HG03575 (cell line): ENCODE results near the gene ATXN7L3.

ENCODE experiments used
- ATAC-seq: cut with Tn5 transposase; IDR thresholded peaks from one replicate; pipeline ENCODE4 v1.9.1; 2021; ENCODE audit not compliant: unreplicated experiment, insufficient number of reproducible peaks, low FRiP score; ENCODE audit errors: extremely low read depth

The ATXN7L3 gene

GRCh38 chr17:44205962-44206824, 6.5 kb upstream of the ATXN7L3 start:
- ATAC-seq = no peak

- no peak for ATAC-seq
These were observed 4.8 kb upstream of the ATXN7L3 start for GRCh38 chr17:44204441-44204882.

DNA sequence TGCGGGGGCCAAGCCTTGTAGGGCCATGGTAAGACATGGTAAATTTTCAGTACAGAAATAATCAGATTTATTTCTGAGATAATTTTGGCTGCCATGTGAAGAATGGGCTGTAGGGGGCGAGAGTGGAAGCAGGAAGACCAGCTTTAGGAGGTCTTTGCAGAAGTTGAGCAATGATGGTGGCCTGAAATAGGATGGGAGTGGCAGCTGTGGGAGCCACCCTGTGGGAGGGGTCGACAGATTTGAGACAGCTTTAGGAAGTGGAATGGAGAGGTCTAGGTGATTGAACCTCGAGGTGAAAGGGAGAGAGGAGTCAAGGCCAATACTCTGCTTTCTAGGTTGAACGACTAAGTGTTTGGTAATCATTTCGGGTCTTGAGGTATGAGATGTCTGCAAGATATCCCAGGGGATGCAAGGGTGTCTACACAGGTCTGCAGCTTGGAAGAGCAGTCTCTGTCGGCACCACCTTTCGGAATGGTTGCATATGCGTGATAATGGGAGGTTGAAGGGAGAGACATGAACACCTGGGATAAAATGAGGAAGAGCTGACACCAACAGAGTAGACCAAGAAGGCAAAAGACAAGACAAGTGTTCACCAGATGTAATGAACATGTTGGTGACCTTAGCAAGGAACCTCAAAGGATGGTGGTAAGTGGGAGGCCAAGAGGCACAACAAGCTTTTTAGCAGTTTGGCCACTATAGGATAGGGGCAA, 4.2 kb upstream of the ATXN7L3 start:
- no peak for ATAC-seq

DNA sequence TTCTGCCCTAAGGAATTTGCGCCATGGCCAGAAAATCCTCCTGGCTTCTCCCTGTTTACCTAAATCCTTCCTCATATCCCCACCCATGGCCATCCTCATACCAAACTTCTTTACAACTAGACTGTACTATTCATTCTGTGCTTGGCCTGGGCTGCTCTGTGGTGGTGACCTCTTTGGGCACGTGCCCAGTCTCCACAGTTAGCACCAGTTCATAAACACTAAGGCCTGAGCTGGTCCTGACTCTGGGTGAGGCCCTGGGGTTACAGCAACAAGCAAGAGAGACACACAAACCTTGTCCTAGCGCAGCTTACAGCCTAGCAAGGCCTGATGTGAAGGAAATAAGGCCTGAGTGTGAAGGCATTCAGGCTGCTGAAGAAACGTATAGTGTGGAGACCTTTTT, 3.1 kb upstream of the ATXN7L3 start:
- ATAC-seq = no peak

DNA sequence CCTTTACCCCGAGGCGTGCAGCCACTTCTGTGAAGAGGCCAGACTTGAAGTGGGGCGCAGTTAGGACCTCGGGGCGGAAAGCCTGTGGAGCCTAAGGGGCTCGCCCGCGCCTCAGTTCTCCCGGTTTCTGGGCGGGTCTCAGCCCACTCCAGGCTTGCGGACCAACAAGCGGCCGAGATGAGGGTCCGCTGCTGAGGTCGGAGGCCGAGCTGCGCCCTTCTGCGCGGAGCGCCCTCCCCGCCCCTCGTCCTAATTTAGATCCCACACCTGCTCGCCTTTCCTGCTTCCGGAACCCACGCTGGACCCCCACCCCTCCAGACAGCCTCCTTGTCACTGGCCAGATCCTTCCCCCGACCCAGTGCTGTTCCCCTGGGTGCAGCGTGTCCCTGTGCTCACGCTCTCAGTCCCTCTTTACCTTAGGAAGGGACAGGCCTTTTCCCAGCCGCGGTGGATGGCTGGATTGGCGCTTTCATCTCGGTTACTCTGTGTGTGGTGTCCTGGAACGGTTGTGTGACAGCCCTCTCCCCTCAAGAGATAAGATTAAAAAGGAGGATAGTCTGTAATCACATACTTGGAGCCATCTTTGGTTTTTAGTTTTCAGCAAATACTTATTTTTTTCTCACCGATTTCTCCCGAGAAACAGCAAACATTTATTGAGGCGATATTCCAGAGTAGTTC, 933 bp upstream of the ATXN7L3 start:
- ATAC-seq = no peak

- no peak for ATAC-seq
These were observed 747 bp downstream of the ATXN7L3 start for GRCh38 chr17:44198721-44199552.

GRCh38 chr17:44197980-44198720, 1.5 kb downstream of the ATXN7L3 start:
- ATAC-seq = no peak

GRCh38 chr17:44197107-44197506, 2.6 kb downstream of the ATXN7L3 start:
- no peak for ATAC-seq

DNA sequence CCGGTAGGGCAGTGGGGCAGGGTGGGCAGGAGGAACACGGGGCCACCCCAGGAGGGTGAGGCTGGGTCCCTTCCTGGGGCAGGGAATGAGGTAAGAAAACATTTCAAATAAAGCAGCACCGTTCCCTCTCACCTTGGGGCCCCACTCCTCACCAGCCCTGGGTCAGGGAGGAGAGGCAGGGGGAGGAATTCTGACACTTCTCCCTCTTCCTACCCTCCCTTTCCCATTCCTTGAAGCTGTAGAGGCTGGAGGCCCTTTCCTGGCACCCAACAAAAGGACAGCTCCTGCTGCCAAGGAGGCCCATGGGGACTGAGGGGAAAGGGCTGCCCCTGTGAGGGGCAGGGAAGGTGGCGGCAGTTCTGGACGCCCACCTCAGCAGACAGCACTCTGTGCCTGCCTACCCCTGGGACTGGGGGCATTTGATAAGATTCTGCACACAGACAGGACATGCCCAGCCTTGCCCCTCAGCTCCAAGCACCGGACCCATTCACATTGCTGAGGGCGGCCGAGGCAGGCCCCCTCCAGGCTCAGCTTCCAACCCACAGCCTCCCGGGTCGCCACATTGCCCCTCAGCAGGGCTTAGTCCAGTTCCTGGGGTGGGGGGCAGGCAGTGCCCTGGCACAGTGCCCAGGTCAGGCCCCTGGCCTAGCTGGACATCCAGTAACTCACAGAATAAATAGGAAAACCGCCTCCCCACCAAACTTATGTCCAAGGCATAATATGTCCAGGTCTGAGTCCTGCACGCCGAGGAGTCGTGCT, 6.2 kb downstream of the ATXN7L3 start:
- no peak for ATAC-seq

DNA sequence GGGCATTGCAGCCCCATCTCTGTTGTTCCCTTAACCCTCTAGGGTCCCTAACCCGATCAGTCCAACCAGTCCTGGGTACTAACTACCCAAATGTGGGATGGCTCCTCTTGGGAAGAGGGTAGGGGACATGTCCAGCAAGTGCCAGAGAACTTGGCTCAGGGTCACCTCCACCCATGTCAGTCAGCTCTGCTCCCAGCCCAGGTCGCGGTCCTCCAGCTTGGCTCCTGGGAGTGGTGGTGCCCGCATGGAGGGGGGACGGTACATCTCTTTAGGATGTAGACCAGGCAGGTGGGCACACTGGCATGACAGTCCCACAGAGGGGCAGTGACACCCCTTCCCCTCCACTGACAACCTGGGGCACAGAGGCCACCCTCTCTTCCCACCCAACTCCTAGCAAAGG, 6.9 kb downstream of the ATXN7L3 start:
- ATAC-seq = no peak

DNA sequence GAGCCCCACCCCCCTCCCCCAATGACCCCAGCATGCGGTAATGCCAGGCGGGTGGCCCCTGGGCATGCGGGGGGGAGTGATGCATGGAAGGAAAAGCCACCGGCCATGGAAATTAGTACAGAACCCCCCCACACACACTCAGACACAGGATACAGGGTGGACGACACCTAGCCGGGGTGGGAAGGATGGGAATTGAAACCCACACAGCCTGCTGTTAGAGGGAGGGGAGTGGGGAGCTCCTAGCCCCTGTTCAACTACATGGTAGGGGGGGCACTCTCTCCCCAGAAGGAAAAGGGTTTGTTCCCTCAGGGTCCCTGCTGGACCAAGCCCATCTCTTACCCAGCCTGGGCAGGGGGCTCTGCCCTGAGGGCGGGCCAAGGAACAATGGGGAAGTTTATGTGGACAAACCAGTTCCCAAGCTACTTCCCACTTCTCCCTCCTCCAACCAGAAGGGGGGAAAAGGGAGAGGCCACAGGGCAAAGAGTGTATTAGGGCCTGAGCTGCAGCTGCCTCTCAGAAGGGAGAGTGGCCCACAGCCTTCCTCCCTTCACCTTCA, 7.7 kb downstream of the ATXN7L3 start:
- no peak for ATAC-seq

GRCh38 chr17:44191369-44191768, 8.3 kb downstream of the ATXN7L3 start:
- no peak for ATAC-seq

DNA sequence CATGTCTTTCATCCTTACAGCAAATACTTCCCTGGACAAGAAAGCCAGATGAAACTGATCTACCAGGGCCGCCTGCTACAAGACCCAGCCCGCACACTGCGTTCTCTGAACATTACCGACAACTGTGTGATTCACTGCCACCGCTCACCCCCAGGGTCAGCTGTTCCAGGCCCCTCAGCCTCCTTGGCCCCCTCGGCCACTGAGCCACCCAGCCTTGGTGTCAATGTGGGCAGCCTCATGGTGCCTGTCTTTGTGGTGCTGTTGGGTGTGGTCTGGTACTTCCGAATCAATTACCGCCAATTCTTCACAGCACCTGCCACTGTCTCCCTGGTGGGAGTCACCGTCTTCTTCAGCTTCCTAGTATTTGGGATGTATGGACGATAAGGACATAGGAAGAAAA, 9.2 kb downstream of the ATXN7L3 start:
- ATAC-seq = no peak

DNA sequence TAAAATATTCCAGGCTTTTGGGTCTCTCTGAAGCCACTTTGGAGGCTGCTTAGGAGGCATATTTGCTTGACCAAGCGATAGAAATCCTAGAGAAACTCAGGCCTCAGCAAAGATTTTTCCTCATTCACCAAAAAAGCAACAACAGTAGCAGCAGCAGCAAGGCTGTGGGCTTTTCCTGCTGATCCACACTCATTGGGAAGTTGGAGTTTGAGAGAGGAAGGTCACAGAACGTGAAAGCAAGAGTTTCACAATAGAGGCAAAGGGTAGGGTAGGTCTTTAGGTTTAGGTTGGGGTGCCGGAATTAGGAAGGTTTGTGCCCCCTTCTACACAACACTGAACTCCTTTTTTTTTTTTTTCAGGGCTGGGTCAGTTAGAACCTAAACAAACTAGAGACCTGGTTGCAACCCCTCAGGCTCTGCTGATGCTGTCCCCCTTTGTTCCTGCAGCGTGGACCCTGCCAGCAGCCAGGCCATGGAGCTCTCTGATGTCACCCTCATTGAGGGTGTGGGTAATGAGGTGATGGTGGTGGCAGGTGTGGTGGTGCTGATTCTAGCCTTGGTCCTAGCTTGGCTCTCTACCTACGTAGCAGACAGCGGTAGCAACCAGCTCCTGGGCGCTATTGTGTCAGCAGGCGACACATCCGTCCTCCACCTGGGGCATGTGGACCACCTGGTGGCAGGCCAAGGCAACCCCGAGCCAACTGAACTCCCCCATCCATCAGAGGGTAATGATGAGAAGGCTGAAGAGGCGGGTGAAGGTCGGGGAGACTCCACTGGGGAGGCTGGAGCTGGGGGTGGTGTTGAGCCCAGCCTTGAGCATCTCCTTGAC, 10.9 kb downstream of the ATXN7L3 start:
- ATAC-seq = no peak

- no peak for ATAC-seq
These were observed 12.4 kb downstream of the ATXN7L3 start for GRCh38 chr17:44187131-44187899.
